Stimulated activated CD4-positive, alpha-beta T cell treated with anti-CD3 and anti-CD28 coated beads, Interleukin-1b, Interleukin-23, amount 100 ng/mL, for 48 hours (primary cell): ENCODE measurements around the gene PKD1L1.

ENCODE experiments used
- DNase-seq: peaks from one replicate; pipeline ENCODE4 v3.0.0-alpha.2; 2020

Gene PKD1L1

GRCh38 chr7:47786557-47787248 lies 161.6 kb downstream of the PKD1L1 start:
- DNase-seq = no peak

DNA sequence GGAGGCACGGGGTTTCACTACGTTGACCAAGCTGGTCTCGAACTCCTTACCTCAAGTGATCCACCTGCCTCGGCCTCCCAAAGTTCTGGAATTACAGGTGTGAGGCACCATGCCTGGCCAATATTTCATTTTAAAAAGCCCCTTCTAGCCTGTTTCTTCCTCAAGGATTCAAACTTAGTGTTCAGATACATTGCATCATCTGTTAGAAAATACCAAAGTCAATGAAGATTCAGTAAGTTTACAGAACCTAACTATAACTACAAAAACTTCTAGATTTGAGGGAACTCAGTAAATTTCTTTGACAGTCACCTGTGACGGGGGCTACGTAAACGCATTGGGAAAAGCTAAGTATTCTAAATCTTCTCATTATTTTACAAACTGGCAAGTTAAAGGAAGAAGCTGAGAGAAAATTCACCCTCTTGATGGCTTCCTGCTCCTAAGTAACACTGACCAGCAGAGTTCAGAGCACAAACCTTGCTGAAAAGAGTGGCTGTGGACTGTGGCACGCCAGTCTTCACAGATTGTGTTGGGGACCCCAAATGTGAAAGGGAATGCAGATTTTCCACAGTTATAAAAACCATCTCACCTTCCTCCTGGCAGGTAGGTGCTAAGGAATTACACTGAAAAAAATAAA lies 162.2 kb downstream of the PKD1L1 start:
- DNase-seq = no peak

GRCh38 chr7:47783456-47784223 lies 164.6 kb downstream of the PKD1L1 start:
- DNase-seq = no peak

DNA sequence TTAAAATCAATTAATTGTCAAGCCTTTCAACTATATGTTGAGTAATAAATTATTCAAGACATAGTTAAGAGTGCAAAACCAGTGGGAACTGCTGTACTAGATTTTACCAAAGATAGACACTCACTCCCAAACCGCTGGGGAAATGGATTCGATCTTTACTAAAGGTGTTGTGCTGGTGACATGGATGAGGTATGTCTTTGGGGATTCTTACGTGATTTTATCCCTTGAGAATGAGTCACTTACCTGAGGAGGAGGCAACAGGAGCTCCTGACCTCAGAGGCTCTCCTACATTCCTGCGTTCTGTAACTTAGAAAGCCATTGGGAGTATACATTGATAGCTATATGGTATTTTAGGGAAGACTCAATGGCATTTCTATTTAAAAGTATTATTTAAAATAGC lies 165.5 kb downstream of the PKD1L1 start:
- DNase-seq = no peak

- DNase-seq = no peak
These were observed 166.2 kb downstream of the PKD1L1 start for GRCh38 chr7:47782022-47782421.

DNA sequence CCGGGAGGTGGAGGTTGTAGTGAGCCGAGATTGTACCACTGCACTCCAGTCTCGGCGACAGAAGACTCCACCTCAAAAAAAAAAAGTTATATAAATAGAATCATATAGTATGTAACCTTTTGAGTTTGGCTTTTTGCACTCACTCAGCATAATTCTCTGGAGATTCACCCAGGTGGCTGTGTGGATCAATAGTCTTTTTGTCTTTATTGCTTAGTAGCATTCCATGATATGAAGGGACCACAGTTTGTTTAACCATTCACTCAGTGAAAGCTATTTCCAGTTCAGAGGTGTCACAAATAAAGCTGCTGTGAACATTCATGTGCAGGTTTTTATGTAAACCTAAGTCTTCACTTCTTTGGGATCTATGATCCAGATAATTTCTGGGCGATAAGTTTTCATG lies 167.7 kb downstream of the PKD1L1 start:
- no peak for DNase-seq

DNA sequence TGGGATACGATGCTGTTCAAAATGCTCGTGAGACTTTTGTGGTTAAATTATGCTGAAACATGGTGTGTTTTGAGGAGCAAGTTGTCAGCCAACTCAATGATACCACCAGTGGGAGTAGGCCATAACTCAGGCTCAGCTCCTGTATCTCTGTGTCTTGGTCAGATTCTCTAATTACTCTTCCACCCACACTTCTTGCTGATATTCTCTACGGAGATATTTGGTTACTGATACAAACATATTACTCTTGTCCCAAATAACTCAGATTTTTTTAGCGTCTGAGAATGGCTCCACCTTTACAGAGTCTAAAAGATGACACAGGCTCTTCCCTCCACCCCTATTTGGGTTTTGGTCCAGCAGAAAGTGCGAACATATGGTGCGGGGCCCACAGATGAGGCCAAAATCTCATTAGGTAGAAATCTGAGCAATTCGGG lies 168.9 kb downstream of the PKD1L1 start:
- no peak for DNase-seq

DNA sequence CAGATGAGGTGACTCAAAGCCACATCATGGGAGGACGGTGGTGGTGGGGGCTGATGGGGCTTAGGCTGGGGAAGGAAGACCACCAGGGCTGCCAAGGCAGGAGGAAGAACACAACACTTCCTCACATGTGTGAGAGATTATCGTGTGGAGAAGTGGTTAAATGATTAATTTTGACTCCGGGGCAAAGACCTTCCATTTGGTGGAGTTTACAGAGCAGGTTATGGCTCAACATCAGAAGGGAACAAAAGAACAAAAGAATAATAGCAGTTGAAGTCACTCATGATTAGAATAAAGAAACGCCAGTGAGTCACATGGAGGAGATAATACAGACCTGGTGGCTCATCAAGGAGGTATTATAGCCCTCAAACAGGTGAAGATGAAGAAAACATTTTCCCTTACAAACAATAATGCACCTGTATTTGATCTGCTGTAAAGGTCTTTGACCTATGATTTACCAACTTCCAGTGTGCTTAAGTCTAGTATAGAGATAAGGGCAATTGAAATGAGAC lies 170.1 kb downstream of the PKD1L1 start:
- no peak for DNase-seq

DNA sequence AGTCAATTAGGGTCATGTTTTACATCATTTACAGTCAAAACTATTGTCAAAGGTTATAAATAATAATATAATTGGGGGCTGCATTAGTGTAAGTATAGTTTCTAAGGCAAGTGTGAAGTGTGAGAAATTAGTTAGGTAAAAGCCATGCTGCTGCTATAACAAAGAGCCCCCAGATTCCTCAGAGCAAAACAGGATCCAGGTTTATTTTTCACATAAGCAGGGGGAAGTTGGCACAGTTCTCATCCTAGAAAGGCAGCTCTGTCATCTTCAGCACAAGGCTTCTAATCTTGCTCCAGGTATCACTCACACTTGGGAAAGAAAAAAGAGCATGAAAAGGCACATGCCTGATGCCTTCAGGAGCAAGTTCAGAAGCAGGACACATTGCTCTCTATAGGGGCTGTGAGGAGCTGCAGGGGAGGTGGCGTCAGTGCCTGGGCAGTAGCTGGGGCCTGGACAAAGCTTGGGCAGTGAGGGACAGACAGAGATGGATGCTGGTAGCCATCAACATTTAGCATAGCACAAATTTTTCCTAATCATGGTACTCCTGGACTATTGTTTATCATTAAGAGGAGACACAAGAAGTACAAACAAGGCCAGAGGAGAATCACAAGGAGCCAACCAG lies 170.6 kb downstream of the PKD1L1 start:
- no peak for DNase-seq

DNA sequence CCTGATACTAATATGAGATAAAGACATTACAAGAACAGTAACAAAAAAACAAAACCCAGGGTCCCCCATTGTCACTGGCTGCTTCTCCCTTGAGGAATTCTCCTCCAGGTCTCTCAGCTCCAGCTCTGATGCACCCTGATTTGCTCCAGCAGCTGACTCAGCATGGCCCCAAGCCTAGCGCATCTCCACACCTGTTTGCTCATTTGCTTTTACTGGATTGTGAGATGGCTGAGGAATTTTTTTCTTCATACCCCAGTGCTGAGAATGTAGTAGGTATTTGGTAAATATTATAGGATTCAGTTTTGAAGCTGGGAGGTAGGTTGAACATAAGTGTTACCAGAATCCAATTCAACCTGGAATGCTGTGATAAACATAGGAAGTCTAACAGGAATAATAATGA lies 171.9 kb downstream of the PKD1L1 start:
- no peak for DNase-seq

GRCh38 chr7:47775238-47775637 lies 173.0 kb downstream of the PKD1L1 start:
- DNase-seq = no peak

DNA sequence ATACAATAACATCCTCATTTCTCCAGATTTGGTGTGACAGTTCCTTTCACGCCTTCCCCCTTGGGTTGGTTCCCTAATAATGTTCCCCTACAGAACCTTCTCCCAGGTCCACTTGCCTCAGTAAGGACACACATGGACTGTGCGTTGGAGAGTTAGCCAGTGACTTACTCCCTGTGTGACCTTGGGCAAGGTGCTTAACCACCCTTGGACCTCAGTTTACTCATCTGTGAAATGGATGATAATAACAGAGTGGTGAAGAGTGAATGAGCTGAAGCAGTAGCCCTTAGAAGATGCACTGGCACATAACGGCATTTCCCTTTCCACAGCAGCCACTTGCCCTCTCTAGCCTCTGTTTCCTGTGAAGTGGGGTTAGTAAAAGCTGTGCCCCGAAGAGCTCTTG lies 175.8 kb downstream of the PKD1L1 start:
- no peak for DNase-seq

DNA sequence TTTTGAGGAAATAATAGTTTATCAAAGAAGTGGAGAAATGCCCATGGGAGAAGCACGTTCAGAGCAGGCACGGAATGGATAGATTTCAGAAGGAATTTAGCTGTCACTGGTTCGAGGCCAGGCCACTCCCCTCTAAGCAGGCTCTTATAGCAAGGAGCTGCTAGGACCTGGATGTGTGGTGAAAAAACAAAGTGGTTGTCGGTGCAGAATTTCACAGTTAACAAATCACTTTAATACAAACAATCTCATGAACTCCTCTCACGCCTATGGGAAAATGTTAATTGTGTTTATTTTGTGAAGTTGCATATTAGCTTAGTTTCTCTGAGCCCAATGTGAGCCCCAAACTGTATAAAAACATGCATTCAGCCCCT lies 176.3 kb downstream of the PKD1L1 start:
- DNase-seq = no peak

DNA sequence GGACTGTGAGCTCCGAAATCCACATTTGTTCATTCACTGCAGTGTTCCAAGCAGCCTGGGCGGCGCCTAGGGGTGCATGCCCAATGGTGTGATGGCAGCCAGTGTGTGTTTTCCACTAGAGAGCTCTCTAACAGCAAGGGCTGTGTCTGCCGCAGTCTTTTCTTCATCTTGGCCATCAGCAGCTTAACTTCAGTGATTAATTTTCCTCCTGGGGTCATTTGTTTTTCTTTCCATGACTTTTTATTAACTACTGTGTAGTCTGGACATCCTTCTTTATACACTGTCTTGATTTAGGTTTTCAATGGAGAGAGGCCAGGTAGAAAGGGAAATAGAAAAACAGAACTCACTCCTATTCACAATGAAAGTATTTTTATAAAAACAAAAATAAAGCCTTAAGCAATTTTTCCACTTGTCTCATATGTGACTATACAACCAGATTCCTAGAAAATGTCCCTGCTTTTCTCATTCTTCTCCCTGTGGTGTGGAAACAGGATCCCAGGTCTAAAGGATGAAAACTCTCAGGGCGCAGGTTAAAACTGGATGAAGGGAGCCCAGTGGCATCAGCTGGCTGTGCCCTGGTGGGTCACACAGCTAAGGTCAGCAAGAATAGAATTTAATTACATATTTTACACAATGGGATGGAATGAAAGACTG lies 176.8 kb downstream of the PKD1L1 start:
- DNase-seq = no peak

DNA sequence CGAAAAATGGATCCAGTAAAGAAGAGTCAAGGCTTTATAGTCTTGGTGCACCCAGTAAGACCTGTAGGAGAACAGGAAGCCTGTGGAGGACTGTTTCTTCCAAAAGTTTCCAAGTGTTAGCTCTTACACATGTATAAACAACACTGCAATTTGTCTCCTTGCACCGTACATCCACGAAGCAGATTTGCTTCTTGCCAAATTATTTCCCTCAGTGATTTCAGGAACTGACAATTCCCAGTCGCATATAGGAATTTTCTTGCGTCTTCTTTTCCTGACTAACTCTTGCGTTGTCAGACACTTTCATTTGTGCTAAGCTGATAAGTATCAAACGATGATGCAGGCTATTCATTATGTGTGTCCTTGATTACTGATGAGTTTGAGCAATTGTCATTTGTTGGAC lies 182.1 kb downstream of the PKD1L1 start:
- no peak for DNase-seq

GRCh38 chr7:47765373-47765979 lies 182.8 kb downstream of the PKD1L1 start:
- DNase-seq = no peak

GRCh38 chr7:47764746-47765145 lies 183.5 kb downstream of the PKD1L1 start:
- DNase-seq = no peak

- no peak for DNase-seq
These were observed 184.9 kb downstream of the PKD1L1 start for GRCh38 chr7:47763063-47763974.

DNA sequence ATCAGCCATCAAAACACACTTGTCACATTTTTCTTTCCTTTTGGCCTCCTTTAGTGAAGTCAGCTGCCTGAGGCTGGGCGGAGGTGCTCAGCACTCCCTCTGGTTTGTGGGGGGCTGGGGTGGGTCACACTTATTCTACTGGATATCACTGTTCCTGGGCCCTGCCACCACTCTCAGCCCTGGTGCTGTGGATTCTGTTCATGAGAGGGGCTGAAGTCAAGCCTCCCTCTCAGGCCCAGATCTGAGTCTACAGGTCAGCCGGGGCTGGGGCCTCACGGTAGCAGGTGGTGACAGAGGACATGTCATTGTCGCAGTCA lies 185.6 kb downstream of the PKD1L1 start:
- no peak for DNase-seq

DNA sequence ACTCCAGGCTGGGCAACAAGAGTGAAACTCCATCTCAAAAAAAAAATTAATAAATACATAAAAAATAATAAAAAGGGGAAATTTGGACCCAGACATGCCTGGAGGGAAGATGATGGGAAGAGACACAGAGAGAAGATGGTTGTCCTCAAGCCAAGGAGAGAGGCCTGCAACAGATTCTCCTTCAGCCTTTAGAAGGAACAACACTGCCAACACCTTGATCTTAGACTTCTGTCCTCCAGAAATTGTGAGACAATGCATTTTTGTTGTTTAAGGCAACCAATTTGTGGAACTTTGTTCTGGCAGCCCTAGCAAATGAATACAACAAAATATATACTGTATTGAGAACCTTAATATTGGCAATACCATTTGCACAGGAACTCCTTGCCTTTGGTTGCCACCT lies 186.1 kb downstream of the PKD1L1 start:
- no peak for DNase-seq

GRCh38 chr7:47759056-47759706 lies 189.1 kb downstream of the PKD1L1 start:
- no peak for DNase-seq
